ENCODE results near the gene RASGRF2. TPM values are rescaled to one million over a fixed set of nuclear protein-coding genes. Genes with fewer than 3 reads are reported as not detected.

RASGRF2 gene
- total and polyA plus RNA-seq, 2 of the 8 experiments (the other 6 are each of a cell fraction or from before 2014, with no cell fraction given): 2.6 to 29.5 TPM

DNA sequence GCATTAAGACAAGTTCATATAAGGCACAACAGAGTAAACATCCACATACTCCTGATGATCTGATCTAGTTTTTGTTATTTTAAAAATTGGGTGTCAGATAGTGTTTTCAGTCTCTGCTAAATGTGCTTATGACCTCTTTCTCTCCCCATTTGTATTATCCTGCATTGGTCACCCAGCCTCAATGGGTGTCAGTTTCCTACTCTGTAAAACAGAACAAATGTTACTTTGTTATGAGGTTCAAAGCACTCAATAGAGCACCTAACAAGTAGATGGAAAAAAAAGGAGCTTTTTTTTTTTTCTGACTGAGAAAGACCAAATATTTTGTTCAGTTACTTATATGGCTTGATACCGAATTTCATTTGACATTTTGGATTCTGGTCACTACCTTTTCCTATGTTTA lies 33.6 kb upstream of the RASGRF2 start (continued):
- TF ChIP-seq, protein P1, sequence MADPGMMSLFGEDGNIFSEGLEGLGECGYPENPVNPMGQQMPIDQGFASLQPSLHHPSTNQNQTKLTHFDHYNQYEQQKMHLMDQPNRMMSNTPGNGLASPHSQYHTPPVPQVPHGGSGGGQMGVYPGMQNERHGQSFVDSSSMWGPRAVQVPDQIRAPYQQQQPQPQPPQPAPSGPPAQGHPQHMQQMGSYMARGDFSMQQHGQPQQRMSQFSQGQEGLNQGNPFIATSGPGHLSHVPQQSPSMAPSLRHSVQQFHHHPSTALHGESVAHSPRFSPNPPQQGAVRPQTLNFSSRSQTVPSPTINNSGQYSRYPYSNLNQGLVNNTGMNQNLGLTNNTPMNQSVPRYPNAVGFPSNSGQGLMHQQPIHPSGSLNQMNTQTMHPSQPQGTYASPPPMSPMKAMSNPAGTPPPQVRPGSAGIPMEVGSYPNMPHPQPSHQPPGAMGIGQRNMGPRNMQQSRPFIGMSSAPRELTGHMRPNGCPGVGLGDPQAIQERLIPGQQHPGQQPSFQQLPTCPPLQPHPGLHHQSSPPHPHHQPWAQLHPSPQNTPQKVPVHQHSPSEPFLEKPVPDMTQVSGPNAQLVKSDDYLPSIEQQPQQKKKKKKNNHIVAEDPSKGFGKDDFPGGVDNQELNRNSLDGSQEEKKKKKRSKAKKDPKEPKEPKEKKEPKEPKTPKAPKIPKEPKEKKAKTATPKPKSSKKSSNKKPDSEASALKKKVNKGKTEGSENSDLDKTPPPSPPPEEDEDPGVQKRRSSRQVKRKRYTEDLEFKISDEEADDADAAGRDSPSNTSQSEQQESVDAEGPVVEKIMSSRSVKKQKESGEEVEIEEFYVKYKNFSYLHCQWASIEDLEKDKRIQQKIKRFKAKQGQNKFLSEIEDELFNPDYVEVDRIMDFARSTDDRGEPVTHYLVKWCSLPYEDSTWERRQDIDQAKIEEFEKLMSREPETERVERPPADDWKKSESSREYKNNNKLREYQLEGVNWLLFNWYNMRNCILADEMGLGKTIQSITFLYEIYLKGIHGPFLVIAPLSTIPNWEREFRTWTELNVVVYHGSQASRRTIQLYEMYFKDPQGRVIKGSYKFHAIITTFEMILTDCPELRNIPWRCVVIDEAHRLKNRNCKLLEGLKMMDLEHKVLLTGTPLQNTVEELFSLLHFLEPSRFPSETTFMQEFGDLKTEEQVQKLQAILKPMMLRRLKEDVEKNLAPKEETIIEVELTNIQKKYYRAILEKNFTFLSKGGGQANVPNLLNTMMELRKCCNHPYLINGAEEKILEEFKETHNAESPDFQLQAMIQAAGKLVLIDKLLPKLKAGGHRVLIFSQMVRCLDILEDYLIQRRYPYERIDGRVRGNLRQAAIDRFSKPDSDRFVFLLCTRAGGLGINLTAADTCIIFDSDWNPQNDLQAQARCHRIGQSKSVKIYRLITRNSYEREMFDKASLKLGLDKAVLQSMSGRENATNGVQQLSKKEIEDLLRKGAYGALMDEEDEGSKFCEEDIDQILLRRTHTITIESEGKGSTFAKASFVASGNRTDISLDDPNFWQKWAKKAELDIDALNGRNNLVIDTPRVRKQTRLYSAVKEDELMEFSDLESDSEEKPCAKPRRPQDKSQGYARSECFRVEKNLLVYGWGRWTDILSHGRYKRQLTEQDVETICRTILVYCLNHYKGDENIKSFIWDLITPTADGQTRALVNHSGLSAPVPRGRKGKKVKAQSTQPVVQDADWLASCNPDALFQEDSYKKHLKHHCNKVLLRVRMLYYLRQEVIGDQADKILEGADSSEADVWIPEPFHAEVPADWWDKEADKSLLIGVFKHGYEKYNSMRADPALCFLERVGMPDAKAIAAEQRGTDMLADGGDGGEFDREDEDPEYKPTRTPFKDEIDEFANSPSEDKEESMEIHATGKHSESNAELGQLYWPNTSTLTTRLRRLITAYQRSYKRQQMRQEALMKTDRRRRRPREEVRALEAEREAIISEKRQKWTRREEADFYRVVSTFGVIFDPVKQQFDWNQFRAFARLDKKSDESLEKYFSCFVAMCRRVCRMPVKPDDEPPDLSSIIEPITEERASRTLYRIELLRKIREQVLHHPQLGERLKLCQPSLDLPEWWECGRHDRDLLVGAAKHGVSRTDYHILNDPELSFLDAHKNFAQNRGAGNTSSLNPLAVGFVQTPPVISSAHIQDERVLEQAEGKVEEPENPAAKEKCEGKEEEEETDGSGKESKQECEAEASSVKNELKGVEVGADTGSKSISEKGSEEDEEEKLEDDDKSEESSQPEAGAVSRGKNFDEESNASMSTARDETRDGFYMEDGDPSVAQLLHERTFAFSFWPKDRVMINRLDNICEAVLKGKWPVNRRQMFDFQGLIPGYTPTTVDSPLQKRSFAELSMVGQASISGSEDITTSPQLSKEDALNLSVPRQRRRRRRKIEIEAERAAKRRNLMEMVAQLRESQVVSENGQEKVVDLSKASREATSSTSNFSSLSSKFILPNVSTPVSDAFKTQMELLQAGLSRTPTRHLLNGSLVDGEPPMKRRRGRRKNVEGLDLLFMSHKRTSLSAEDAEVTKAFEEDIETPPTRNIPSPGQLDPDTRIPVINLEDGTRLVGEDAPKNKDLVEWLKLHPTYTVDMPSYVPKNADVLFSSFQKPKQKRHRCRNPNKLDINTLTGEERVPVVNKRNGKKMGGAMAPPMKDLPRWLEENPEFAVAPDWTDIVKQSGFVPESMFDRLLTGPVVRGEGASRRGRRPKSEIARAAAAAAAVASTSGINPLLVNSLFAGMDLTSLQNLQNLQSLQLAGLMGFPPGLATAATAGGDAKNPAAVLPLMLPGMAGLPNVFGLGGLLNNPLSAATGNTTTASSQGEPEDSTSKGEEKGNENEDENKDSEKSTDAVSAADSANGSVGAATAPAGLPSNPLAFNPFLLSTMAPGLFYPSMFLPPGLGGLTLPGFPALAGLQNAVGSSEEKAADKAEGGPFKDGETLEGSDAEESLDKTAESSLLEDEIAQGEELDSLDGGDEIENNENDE (IDR thresholded peaks at IDR 0.05; ENCODE audit: insufficient replicate concordance, low read length): no peak
- TF ChIP-seq RAD21 (IDR thresholded peaks at IDR 0.05 in 1 of 2, conservative IDR thresholded peaks at IDR 0.05 in 1 of 2; ENCODE audit: low read depth in 2 of 2, low read length in 2 of 2): no peak
- no peak for TF ChIP-seq PHF8 (conservative IDR thresholded peaks at IDR 0.05; ENCODE audit: low read depth, low read length)
- TF ChIP-seq KDM1A (IDR thresholded peaks at IDR 0.05; ENCODE audit: borderline replicate concordance, low read length): no peak
- TF ChIP-seq SIX5 (IDR thresholded peaks at IDR 0.05; ENCODE audit: low read depth, low read length): no peak
- TF ChIP-seq JUND (IDR thresholded peaks at IDR 0.05; ENCODE audit: low read length): no peak
- no peak for TF ChIP-seq MAFK (IDR thresholded peaks at IDR 0.05; ENCODE audit: low read depth, low read length)

All from H1 (cell line).